ENCODE results near the gene OLIG1. TPM values are rescaled to one million over a fixed set of nuclear protein-coding genes. Genes with fewer than 3 reads are reported as not detected.

OLIG1 gene
- total and polyA plus RNA-seq, 7 donors: 0.07 to 3.4 (median 0.34) TPM; not detected in 1

DNA sequence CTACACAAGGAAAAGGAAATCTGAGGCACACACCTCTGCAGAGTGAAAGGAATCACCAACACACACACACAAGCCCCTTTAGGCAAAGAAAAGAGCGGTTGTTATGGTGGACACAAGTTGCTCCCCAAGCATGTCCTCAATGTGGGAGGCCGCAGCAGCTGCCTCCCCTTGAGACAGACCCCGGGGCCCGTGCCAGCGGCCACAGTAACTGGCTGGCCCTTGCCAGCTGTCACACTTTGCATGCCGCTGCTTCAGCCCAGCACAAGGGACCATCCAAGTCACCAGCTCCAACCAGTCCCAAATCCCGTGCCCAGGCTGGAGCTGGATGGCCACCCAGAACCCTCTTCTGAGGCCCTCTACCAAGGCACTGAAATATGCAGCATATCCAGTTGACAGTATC lies 2.9 kb upstream of the OLIG1 start:
- no peaks in the 10 kb centered on the region for H3K36me3 ChIP-seq (ENCODE audit: insufficient read depth in 1 of 2, low read depth in 1 of 2)
- peaks cover 0 to 65% (median 10%) of the 10 kb centered on the region in 3 donors for H3K27me3 ChIP-seq (ENCODE audit: insufficient read depth in 3 of 3, low read length in 2 of 3)
- no peak overlapping the region for H3K27ac ChIP-seq
- no peak for DNase-seq
- H3K4me3 ChIP-seq: no peak overlapping the region
- WGBS, 3 donors: 41 to 72% (median 48%) methylated on average over 7 of the region's 7 CpGs
- ATAC-seq: no peak
- H3K9me3 ChIP-seq: no peaks in the 10 kb centered on the region
- peaks cover 10% of the 10 kb centered on the region for H3K4me1 ChIP-seq
- intact Hi-C loops (cut with DNase I): loop anchor here in 1 of 2 donors (5.0 kb wide), 1 partner anchor 50 kb away; no protein-coding TSS in a partner anchor
- TF ChIP-seq, protein P1, sequence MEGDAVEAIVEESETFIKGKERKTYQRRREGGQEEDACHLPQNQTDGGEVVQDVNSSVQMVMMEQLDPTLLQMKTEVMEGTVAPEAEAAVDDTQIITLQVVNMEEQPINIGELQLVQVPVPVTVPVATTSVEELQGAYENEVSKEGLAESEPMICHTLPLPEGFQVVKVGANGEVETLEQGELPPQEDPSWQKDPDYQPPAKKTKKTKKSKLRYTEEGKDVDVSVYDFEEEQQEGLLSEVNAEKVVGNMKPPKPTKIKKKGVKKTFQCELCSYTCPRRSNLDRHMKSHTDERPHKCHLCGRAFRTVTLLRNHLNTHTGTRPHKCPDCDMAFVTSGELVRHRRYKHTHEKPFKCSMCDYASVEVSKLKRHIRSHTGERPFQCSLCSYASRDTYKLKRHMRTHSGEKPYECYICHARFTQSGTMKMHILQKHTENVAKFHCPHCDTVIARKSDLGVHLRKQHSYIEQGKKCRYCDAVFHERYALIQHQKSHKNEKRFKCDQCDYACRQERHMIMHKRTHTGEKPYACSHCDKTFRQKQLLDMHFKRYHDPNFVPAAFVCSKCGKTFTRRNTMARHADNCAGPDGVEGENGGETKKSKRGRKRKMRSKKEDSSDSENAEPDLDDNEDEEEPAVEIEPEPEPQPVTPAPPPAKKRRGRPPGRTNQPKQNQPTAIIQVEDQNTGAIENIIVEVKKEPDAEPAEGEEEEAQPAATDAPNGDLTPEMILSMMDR (IDR thresholded peaks at IDR 0.05): no peak

DNA sequence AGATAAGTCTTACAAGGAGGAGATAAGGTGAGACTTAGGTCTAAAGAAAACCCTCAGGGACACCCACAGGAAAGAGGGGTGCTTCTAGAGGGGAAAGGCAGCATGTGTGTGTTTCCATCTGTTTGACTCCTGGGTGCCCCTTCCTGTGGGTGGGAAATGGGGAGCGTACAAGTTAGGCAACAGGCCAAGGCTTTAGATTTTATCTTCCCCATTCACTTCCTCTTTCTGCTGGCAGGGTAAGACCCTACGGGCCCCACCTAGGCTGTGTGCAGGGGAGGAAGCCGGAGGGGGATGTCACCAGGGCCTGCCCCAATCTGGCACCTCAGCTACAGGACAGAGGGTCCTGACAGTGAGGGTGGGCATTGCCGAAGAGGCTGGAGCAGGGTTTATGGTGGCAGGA lies 2.5 kb upstream of the OLIG1 start:
- H3K27ac ChIP-seq: no peak overlapping the region
- H3K9me3 ChIP-seq: no peaks in the 10 kb centered on the region
- TF ChIP-seq, protein P1 (IDR thresholded peaks at IDR 0.05): no peak
- DNase-seq: no peak
- intact Hi-C loops (cut with DNase I): loop anchor here in 1 of 2 donors (5.0 kb wide), 1 partner anchor 50 kb away; no protein-coding TSS in a partner anchor
- peaks cover 0 to 69% (median 11%) of the 10 kb centered on the region in 3 donors for H3K27me3 ChIP-seq (ENCODE audit: insufficient read depth in 3 of 3, low read length in 2 of 3)
- no peak for ATAC-seq
- WGBS, 3 donors: 65 to 74% (median 72%) methylated on average over 4 of the region's 4 CpGs
- H3K4me1 ChIP-seq: peaks cover 14% of the 10 kb centered on the region
- H3K36me3 ChIP-seq (ENCODE audit: insufficient read depth in 1 of 2, low read depth in 1 of 2): no peaks in the 10 kb centered on the region
- no peak overlapping the region for H3K4me3 ChIP-seq

DNA sequence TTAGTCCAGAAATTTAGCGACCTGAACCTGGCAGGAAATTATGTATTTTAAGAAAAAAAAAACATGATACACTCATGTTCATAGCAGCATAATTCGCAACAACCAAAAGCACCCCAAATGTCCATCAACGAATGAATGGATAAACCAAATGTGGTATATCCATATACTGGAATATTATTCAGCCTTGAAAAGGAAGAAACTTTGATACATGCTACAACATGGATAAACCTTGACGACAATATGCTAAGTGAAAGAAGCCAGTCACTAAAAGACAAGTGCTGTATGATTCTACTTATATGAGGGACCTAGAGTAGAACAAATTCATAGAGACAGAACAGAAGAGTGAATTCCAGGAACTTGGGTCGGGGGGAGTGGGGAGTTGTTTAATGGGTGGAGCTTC lies 698 bp upstream of the OLIG1 start:
- intact Hi-C loops (cut with DNase I): loop anchor here in 1 of 2 donors (5.0 kb wide), 1 partner anchor 52 kb away; no protein-coding TSS in a partner anchor
- Histone ChIP-seq H3K4me1 (peaks cover 14% of the 10 kb centered on the region), H3K27ac (no peak overlapping the region), H3K36me3 (ENCODE audit: insufficient read depth in 1 of 2, low read depth in 1 of 2) (no peaks in the 10 kb centered on the region), H3K9me3 (no peaks in the 10 kb centered on the region), H3K4me3 (no peak overlapping the region), H3K27me3 (ENCODE audit: insufficient read depth in 3 of 3, low read length in 2 of 3) (peaks cover 0 to 76% (median 12%) of the 10 kb centered on the region in 3 donors)
- DNase-seq (no peak), ATAC-seq (no peak)
- WGBS, 3 donors: 71 to 74% (median 72%) methylated on average over 5 of the region's 5 CpGs
- TF ChIP-seq, protein P1 (IDR thresholded peaks at IDR 0.05): no peak

DNA sequence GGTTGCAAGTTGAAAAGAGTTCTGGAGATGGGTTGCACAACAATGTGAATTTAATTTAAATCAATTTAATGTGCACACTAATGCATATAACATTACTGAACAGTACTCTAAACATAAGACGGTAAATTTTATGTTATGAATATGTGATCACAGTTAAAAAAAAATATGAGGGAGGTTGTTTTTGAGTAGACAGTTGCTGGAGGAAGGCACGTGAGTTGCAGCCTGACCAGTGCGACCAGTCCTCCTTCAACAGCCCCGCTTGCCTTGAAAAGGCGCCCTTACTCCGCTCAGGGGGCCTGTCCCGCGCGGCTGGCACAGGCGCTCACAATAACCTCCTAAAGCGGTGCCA lies 322 bp upstream of the OLIG1 start:
- no peak for ATAC-seq
- DNase-seq: no peak
- H3K27me3 ChIP-seq (ENCODE audit: insufficient read depth in 3 of 3, low read length in 2 of 3): peaks cover 0 to 76% (median 12%) of the 10 kb centered on the region in 3 donors
- WGBS, 3 donors: 3 to 7% (median 6%) methylated on average over 11 of the region's 11 CpGs
- intact Hi-C loops (cut with DNase I): loop anchor here in 1 of 2 donors (5.0 kb wide), 1 partner anchor 52 kb away; no protein-coding TSS in a partner anchor
- no peaks in the 10 kb centered on the region for H3K36me3 ChIP-seq (ENCODE audit: insufficient read depth in 1 of 2, low read depth in 1 of 2)
- no peaks in the 10 kb centered on the region for H3K9me3 ChIP-seq
- H3K4me3 ChIP-seq: peak overlapping the region; percentile 68
- H3K27ac ChIP-seq: no peak overlapping the region
- H3K4me1 ChIP-seq: peaks cover 14% of the 10 kb centered on the region
- TF ChIP-seq, protein P1 (IDR thresholded peaks at IDR 0.05): no peak

DNA sequence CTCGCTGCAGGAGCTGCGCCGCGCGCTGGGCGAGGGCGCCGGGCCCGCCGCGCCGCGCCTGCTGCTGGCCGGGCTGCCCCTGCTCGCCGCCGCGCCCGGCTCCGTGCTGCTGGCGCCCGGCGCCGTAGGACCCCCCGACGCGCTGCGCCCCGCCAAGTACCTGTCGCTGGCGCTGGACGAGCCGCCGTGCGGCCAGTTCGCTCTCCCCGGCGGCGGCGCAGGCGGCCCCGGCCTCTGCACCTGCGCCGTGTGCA lies 730 bp downstream of the OLIG1 start:
- Histone ChIP-seq H3K36me3 (ENCODE audit: insufficient read depth in 1 of 2, low read depth in 1 of 2) (no peaks in the 10 kb centered on the region), H3K4me3 (peak overlapping the region; percentile 68), H3K27me3 (ENCODE audit: insufficient read depth in 3 of 3, low read length in 2 of 3) (peaks cover 0 to 82% (median 15%) of the 10 kb centered on the region in 3 donors), H3K9me3 (no peaks in the 10 kb centered on the region), H3K4me1 (peaks cover 14% of the 10 kb centered on the region), H3K27ac (no peak overlapping the region)
- intact Hi-C loops (cut with DNase I): no loop called here
- TF ChIP-seq, protein P1 (IDR thresholded peaks at IDR 0.05): no peak
- WGBS, 3 donors: 0 to 1% (median 1%) methylated on average over 23 to 44 of the region's 44 CpGs
- ATAC-seq: no peak
- no peak for DNase-seq

All from psoas muscle (tissue), 8 donors.